ENCODE data around the gene MCM10. TPM values are rescaled to one million over a fixed set of nuclear protein-coding genes. Genes with fewer than 3 reads are reported as not detected.
"Not testable (repeated sequence)": the region's sequence is repeated elsewhere in the genome, so short reads cannot be mapped to it uniquely, and the experiment has no call there.

Gene MCM10
- total RNA-seq, 1 donor from 2014 or later: 31.7 TPM

DNA sequence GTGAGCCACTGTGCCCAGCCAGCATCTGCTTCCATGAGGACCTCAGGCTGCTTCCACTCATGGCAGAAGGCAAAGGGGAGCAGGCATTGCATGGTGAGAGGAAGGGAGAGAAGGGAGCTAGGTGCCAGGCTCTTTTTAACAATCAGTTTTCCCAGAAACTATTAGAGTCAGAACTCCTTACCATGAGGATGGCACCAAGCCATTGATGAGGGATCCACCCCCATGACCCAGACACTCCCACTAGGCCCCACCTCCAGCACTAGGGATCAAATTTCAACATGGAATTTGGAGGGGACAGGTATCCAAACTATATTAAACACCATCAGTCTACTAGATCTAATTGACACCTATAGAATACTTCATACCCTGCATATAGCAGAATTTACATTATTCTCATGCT is 14.2 kb upstream of the MCM10 start:
- no peak overlapping the region for H3K4me3 Mint-ChIP-seq
- no peaks in the 10 kb centered on the region for H3K4me1 Mint-ChIP-seq (ENCODE audit: unreplicated experiment)
- DNase-seq (ENCODE audit: extremely low spot score, unreplicated experiment): no peak
- peak overlapping the region; percentile 90 for H3K27ac Mint-ChIP-seq
- H3K27me3 Mint-ChIP-seq: no peaks in the 10 kb centered on the region
- TF ChIP-seq, protein P1, sequence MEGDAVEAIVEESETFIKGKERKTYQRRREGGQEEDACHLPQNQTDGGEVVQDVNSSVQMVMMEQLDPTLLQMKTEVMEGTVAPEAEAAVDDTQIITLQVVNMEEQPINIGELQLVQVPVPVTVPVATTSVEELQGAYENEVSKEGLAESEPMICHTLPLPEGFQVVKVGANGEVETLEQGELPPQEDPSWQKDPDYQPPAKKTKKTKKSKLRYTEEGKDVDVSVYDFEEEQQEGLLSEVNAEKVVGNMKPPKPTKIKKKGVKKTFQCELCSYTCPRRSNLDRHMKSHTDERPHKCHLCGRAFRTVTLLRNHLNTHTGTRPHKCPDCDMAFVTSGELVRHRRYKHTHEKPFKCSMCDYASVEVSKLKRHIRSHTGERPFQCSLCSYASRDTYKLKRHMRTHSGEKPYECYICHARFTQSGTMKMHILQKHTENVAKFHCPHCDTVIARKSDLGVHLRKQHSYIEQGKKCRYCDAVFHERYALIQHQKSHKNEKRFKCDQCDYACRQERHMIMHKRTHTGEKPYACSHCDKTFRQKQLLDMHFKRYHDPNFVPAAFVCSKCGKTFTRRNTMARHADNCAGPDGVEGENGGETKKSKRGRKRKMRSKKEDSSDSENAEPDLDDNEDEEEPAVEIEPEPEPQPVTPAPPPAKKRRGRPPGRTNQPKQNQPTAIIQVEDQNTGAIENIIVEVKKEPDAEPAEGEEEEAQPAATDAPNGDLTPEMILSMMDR (conservative IDR thresholded peaks at IDR 0.05): no peak
- peaks cover 16% of the 10 kb centered on the region for H3K9me3 Mint-ChIP-seq
- peaks cover 3% of the 10 kb centered on the region for H3K36me3 Mint-ChIP-seq

DNA sequence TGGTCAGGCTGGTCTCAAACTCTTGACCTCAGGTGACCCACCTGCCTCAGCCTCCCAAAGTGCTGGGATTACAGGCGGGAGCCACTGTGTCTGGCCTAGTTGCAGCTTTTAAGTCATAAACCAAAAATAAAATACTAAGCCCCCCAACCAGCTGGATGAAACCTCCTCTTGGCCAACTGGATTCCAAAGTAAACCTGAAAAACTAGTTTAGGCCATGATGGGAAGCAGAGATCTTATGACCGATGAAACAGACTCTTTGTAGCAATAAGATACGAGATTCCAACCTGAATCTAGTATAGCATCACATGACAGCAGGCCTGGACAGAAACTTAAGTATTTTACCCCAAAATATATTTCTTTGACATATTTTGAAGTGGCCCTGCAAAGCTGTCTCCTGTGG is 9.1 kb upstream of the MCM10 start:
- Mint-ChIP-seq H3K36me3 (peaks cover 3% of the 10 kb centered on the region), H3K27me3 (no peaks in the 10 kb centered on the region), H3K4me1 (ENCODE audit: unreplicated experiment) (no peaks in the 10 kb centered on the region), H3K27ac (peak overlapping the region; percentile 86), H3K9me3 (peaks cover 7% of the 10 kb centered on the region), H3K4me3 (no peak overlapping the region)
- TF ChIP-seq, protein P1 (conservative IDR thresholded peaks at IDR 0.05): no peak
- no peak for DNase-seq (ENCODE audit: extremely low spot score, unreplicated experiment)

DNA sequence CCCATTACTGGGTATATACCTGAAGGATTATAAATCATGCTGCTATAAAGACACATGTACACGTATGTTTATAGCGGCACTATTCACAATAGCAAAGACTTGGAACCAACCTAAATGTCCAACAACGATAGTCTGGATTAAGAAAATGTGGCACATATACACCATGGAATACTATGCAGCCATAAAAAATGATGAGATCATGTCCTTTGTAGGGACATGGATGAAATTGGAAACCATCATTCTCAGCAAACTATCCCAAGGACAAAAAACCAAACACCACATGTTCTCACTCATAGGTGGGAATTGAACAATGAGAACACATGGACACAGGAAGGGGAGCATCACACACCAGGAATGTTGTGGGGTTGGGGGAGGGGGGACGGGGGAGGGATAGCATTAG is 5.5 kb upstream of the MCM10 start:
- H3K36me3 Mint-ChIP-seq; H3K27ac Mint-ChIP-seq; H3K4me3 Mint-ChIP-seq; DNase-seq (ENCODE audit: extremely low spot score, unreplicated experiment); H3K27me3 Mint-ChIP-seq; H3K9me3 Mint-ChIP-seq; H3K4me1 Mint-ChIP-seq (ENCODE audit: unreplicated experiment): not testable (repeated sequence)

DNA sequence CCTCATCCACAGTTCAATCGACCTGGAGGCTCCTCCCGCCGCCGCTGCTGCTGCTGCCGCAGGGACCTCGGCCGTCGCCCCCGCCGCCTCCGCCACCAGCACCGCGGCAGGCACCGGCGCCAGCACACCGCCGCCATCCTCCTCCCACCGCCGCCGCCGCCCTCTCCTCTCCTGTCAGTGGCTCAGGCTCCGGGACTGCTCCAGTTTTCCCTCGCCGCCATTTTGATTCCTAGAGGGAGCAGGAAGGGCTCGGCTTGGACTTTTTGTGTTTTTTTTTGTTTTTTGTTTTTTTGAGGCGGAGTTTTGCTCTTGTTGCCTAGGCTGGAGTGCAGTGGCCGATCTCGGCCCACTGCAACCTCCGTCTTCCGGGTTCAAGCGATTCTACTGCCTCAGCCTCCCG is 3.0 kb upstream of the MCM10 start:
- Mint-ChIP-seq H3K4me1 (ENCODE audit: unreplicated experiment) (peaks cover 16% of the 10 kb centered on the region), H3K27ac (no peak overlapping the region), H3K4me3 (no peak overlapping the region), H3K9me3 (no peaks in the 10 kb centered on the region), H3K36me3 (peaks cover 10% of the 10 kb centered on the region), H3K27me3 (no peaks in the 10 kb centered on the region)
- TF ChIP-seq, protein P1 (conservative IDR thresholded peaks at IDR 0.05): no peak
- no peak for DNase-seq (ENCODE audit: extremely low spot score, unreplicated experiment)

DNA sequence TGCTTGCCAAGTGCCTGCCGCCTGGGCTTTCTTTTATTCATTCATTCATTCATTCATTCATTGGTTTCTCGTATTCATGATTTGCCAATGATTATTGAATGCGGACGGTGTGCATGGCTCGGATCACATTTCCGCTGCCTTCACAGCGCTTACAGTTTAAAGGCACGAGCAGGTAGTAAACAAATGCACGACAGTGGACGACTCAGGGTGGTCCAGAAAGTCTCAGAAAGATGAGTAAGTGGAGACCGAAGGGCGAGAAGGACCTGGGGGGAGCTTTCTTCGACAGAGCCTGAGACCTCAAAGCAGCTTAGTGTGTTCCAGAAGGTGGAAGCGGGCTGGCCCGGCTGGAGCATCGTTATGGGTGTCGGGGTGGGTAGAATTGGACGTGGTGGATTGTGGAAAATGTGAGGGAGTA is 506 bp downstream of the MCM10 start:
- Mint-ChIP-seq H3K4me1 (ENCODE audit: unreplicated experiment) (peaks cover 16% of the 10 kb centered on the region), H3K4me3 (peak overlapping the region; percentile 91), H3K27me3 (no peaks in the 10 kb centered on the region), H3K36me3 (peaks cover 13% of the 10 kb centered on the region), H3K27ac (peak overlapping the region; percentile 43), H3K9me3 (no peaks in the 10 kb centered on the region)
- TF ChIP-seq, protein P1 (conservative IDR thresholded peaks at IDR 0.05): no peak
- no peak for DNase-seq (ENCODE audit: extremely low spot score, unreplicated experiment)

DNA sequence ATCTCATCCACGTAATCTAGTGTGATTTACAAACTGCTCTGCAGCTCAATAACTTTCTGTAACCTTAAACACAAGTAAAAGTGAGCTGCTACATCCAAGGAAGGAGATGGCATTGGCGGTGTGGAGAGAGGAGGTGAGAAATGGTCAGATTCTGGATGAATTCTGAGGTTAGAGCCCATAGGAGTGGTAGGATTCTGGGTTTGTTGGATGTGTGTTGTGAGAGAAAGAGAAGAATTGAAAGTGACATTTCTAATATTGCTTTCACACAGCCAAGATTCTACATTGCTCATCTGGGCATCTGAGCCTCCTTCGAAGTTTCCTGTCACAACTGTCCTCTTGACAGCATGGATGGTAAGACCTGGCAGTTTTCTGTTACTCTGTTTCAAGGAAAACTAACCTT is 2.5 kb downstream of the MCM10 start:
- H3K27me3 Mint-ChIP-seq: no peaks in the 10 kb centered on the region
- peak overlapping the region; percentile 35 for H3K4me3 Mint-ChIP-seq
- peaks cover 16% of the 10 kb centered on the region for H3K4me1 Mint-ChIP-seq (ENCODE audit: unreplicated experiment)
- TF ChIP-seq, protein P1 (conservative IDR thresholded peaks at IDR 0.05): no peak
- peaks cover 22% of the 10 kb centered on the region for H3K36me3 Mint-ChIP-seq
- DNase-seq (ENCODE audit: extremely low spot score, unreplicated experiment): no peak
- no peaks in the 10 kb centered on the region for H3K9me3 Mint-ChIP-seq
- no peak overlapping the region for H3K27ac Mint-ChIP-seq

Data from type B pancreatic cell (in vitro differentiated cells).